ENCODE data around the gene TAB2. TPM values are rescaled to one million over a fixed set of nuclear protein-coding genes. Genes with fewer than 3 reads are reported as not detected.

Gene TAB2
- total and polyA plus RNA-seq, 9 of the 15 experiments (the other 6 are each of a cell fraction or from before 2014, with no cell fraction given), result 9.1 to 38.3 (median 18.6) TPM

DNA sequence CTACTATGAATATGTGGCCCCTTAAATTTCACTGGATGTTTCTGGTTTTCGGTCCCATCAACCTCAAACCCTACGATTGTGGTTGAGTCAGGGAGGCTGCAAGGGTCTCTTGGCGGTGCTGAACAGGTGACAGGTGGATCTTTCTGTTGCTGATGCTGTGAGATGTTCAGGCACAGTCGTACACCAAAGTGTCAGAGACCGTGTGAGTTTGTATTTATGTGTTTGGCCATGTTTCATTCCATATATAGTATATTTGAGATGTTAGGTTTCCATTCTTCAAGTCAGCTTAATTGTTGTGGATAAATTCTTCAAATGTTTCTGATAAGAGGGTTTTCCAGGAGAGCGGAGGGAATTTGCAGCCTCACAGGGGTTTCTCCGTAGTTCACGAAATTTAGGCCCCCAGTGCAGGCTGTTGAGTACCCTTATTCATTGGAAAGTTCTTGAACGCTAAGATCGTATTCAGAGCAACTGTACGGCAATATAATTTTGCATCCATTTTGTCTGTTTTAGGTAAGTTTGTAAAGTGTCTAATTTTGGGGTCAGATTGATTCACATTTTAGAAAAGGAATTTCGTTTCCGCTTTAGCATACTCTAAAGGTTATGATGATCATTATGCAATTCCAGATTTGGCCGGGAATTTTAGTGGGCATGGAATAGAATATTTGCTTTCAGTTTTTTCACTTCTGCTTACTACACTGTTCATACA lies 1.2 kb downstream of the TAB2 start (continued):
- TF ChIP-seq, protein P1, sequence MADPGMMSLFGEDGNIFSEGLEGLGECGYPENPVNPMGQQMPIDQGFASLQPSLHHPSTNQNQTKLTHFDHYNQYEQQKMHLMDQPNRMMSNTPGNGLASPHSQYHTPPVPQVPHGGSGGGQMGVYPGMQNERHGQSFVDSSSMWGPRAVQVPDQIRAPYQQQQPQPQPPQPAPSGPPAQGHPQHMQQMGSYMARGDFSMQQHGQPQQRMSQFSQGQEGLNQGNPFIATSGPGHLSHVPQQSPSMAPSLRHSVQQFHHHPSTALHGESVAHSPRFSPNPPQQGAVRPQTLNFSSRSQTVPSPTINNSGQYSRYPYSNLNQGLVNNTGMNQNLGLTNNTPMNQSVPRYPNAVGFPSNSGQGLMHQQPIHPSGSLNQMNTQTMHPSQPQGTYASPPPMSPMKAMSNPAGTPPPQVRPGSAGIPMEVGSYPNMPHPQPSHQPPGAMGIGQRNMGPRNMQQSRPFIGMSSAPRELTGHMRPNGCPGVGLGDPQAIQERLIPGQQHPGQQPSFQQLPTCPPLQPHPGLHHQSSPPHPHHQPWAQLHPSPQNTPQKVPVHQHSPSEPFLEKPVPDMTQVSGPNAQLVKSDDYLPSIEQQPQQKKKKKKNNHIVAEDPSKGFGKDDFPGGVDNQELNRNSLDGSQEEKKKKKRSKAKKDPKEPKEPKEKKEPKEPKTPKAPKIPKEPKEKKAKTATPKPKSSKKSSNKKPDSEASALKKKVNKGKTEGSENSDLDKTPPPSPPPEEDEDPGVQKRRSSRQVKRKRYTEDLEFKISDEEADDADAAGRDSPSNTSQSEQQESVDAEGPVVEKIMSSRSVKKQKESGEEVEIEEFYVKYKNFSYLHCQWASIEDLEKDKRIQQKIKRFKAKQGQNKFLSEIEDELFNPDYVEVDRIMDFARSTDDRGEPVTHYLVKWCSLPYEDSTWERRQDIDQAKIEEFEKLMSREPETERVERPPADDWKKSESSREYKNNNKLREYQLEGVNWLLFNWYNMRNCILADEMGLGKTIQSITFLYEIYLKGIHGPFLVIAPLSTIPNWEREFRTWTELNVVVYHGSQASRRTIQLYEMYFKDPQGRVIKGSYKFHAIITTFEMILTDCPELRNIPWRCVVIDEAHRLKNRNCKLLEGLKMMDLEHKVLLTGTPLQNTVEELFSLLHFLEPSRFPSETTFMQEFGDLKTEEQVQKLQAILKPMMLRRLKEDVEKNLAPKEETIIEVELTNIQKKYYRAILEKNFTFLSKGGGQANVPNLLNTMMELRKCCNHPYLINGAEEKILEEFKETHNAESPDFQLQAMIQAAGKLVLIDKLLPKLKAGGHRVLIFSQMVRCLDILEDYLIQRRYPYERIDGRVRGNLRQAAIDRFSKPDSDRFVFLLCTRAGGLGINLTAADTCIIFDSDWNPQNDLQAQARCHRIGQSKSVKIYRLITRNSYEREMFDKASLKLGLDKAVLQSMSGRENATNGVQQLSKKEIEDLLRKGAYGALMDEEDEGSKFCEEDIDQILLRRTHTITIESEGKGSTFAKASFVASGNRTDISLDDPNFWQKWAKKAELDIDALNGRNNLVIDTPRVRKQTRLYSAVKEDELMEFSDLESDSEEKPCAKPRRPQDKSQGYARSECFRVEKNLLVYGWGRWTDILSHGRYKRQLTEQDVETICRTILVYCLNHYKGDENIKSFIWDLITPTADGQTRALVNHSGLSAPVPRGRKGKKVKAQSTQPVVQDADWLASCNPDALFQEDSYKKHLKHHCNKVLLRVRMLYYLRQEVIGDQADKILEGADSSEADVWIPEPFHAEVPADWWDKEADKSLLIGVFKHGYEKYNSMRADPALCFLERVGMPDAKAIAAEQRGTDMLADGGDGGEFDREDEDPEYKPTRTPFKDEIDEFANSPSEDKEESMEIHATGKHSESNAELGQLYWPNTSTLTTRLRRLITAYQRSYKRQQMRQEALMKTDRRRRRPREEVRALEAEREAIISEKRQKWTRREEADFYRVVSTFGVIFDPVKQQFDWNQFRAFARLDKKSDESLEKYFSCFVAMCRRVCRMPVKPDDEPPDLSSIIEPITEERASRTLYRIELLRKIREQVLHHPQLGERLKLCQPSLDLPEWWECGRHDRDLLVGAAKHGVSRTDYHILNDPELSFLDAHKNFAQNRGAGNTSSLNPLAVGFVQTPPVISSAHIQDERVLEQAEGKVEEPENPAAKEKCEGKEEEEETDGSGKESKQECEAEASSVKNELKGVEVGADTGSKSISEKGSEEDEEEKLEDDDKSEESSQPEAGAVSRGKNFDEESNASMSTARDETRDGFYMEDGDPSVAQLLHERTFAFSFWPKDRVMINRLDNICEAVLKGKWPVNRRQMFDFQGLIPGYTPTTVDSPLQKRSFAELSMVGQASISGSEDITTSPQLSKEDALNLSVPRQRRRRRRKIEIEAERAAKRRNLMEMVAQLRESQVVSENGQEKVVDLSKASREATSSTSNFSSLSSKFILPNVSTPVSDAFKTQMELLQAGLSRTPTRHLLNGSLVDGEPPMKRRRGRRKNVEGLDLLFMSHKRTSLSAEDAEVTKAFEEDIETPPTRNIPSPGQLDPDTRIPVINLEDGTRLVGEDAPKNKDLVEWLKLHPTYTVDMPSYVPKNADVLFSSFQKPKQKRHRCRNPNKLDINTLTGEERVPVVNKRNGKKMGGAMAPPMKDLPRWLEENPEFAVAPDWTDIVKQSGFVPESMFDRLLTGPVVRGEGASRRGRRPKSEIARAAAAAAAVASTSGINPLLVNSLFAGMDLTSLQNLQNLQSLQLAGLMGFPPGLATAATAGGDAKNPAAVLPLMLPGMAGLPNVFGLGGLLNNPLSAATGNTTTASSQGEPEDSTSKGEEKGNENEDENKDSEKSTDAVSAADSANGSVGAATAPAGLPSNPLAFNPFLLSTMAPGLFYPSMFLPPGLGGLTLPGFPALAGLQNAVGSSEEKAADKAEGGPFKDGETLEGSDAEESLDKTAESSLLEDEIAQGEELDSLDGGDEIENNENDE (IDR thresholded peaks at IDR 0.05; ENCODE audit: low read depth, low read length), result no peak
- TF ChIP-seq MAFF (IDR thresholded peaks at IDR 0.05; ENCODE audit: low read length) (no peak), ZNF668 (CRISPR knock-in tag; IDR thresholded peaks at IDR 0.05) (0 out of 2 replicates have a peak, but pooled peaks have one; percentile 16), HDAC1 (IDR thresholded peaks at IDR 0.05) (no peak; a peak in 1 of 4 replicates), BRCA1 (IDR thresholded peaks at IDR 0.05) (no peak), BRCA1 (CRISPR knock-in tag; IDR thresholded peaks at IDR 0.05) (no peak), HIVEP1 (CRISPR knock-in tag; IDR thresholded peaks at IDR 0.05) (no peak), ZBTB7A (IDR thresholded peaks at IDR 0.05; ENCODE audit: borderline replicate concordance, control insufficient read depth, low read depth, low read length) (peak; percentile 3; the same call in 1 of the 2 replicates), SIN3A (IDR thresholded peaks at IDR 0.05; ENCODE audit: borderline replicate concordance in 2 of 2, control insufficient read depth in 1 of 2, low read depth in 2 of 2, low read length in 2 of 2) (0 out of 4 replicates have a peak, but pooled peaks of 1 of the 2 experiments have one; percentile 23), KDM5B (IDR thresholded peaks at IDR 0.05; ENCODE audit: insufficient replicate concordance, low read depth, low read length) (peak; percentile 45), KAT7 (CRISPR knock-in tag; IDR thresholded peaks at IDR 0.05; ENCODE audit: borderline replicate concordance) (0 out of 2 replicates have a peak, but pooled peaks have one; percentile 19), CC2D1A (IDR thresholded peaks at IDR 0.05) (no peak)
- TF ChIP-seq, protein P2, sequence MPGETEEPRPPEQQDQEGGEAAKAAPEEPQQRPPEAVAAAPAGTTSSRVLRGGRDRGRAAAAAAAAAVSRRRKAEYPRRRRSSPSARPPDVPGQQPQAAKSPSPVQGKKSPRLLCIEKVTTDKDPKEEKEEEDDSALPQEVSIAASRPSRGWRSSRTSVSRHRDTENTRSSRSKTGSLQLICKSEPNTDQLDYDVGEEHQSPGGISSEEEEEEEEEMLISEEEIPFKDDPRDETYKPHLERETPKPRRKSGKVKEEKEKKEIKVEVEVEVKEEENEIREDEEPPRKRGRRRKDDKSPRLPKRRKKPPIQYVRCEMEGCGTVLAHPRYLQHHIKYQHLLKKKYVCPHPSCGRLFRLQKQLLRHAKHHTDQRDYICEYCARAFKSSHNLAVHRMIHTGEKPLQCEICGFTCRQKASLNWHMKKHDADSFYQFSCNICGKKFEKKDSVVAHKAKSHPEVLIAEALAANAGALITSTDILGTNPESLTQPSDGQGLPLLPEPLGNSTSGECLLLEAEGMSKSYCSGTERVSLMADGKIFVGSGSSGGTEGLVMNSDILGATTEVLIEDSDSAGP (CRISPR knock-in tag; IDR thresholded peaks at IDR 0.05), result no peak
